Activated effector memory CD4-positive, alpha-beta T cell treated with Interleukin-2 at 50 U/mL for 16 hours (primary cell): ENCODE results near the gene LTBP1.
"Not testable (repeated sequence)": the region's sequence is repeated elsewhere in the genome, so short reads cannot be mapped to it uniquely, and the experiment has no call there.

Experiments used
- DNase-seq: peaks from one replicate; pipeline ENCODE4 v3.0.0-alpha.2; 2020

The LTBP1 gene

DNA sequence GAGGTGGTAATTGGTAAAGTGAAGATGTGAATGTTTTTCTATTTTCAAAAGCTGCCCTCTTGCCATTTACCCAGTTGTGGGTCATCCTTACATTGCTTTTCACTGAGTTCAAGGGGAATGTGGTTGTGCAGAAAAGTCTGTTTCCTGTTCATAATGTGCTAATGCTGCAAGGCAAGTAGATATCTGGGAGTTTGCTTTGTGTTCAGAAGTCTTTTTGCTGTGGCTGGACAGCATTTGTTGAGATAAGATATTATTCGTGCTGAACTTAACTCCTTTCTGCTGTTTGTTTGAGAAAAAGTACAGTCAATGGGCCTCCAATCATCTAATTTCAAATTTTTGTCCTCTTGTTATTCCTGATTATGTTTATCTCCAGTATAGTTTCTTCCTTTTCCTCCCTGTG lies 263.2 kb downstream of the LTBP1 start:
- DNase-seq: no peak

DNA sequence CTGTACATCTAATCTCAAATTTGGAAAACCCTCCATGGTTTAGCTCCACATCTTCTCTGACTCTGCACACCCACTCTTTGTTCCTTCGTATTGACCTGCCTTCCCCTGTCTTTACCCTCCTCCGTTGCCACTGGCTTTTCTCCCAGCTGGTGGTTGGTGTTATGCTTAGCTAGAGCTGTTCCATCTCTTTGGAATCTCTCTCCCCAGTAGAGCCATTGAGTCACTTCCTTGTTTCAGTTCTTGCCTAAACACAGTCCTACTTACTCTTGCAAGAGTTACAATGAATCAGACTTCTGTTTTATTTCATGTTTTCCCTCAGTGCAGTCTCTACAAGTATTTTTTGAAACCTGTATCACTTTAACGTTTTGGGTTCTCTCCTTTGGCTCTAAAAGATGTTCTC lies 263.9 kb downstream of the LTBP1 start:
- DNase-seq: no peak

DNA sequence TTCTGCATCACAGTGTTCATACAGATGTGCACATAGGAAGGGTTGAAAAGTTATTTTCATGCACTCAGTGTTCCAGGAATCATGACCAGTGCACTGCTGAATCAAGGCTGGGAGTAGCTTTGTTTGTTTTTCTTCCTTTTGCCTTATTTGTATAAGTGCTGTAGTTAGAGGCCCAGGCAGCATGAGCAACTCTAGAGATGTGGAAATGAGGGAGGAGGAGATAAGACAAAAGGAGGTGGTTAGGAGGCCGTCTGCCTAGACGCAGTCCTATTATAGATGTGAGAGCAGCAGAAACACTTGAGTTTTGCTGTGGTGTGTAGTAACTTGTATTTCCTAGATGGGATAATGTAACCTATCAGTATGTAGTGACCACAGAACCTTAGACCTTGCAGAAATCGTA lies 265.4 kb downstream of the LTBP1 start:
- no peak for DNase-seq

DNA sequence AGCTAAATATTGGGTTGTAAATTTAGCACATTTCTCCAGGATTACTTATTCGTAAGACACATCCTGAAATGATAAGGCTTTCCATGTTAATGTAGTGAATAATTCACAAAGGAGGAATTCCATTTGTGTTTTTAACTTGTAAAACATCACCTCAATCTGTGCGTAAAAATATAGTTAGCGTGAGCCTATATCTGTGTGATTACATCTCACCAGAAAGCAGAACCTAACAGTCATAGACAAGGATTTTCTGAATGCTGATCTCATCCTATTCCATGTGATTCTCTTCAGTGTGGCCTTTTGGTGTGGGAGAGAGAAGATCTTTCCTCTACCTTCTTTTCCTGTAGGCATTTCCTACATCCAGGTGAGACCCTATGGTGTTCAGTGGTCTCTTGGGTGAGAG lies 266.5 kb downstream of the LTBP1 start:
- DNase-seq: no peak

DNA sequence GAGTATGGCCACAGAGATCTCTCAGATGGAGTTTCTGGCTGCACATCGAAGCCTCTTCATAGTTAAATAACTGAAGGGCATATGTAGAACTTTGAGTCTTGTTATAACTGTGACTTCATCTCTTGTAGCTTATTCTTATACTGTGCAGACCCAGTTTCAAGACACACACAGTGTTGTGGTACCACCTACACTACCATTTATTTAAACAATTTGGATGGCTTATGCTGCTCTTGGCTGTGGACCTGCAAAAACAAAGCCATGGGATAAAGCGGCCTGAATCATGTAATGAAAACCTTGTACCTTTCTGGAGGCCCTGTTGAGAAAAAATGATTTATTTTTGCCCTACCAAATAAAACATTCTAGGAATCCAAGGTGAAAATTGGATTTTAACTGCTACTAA lies 266.9 kb downstream of the LTBP1 start:
- DNase-seq: no peak

DNA sequence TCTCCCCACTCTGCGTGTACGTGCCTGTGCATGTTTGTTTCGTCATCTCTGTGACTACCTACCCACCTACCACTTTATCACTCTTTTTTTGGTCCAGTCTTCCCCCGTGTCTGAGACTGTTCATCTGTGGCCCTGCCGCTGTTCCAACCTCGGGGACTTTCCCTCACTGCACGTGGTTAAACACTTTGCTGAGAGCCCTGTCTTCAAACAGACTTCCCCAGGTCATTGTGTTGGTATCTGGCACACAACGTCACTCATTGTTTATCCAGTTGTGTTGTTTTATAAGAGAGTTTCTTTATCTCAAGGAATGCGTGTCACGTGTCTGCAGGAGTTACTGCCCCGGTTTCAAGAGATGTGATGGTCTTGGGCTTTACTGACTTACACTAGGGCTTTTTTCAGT lies 267.7 kb downstream of the LTBP1 start:
- DNase-seq: no peak

DNA sequence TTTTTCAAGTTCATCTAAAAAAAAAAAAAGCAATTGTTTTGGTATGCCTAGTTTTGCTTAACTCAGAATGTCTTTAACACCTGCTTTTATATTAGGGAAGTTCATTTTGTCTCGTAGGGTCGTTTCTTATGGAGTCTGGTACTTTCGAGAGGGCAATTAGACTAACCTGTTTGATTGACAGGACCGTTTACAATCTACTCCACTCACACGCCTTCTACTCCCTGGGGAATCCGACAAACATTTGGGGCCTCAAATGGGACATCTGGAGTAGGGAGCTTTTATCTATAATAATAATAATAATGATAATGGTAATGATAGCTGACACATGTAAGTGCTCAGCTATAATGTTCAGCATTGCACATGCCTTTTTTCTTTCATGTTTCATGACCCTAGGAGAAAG lies 268.1 kb downstream of the LTBP1 start:
- no peak for DNase-seq

DNA sequence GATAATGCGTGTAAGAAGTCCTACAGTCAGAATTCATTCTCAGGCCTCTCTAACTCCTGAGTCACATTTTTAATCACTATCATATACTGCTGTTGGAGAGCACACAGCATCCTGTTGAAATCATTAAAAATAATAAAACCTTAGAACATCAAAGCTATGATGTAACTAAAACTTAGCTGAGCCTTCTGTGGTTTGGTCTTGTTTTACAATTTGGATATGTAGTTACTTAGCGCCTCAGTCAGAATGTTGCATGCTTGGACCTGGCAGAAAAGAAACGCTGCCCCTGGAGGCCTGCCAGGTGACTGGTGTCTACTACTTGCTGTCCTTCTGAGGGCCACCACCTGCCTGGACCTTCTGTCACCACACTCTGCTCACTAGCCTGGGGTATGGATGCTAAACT lies 268.5 kb downstream of the LTBP1 start:
- DNase-seq: no peak

DNA sequence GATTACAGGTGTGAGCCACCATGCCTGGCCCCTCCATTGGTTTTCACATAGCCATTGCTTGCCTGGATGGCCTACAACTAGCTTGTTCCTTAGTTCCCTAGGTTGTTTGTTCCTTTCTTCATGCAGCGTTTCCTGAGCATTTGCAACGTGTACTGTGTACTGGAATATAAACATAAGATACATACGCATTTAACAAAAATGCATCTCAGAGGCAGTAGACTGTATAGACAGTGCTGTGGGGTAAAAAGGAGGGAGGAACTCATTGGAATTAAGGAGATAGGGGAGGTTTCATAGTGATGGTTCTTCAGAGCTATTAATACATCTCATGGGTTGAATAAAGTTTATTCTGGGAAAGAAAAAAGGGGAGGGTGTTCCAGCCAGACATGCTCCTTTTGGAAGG lies 269.2 kb downstream of the LTBP1 start:
- no peak for DNase-seq

DNA sequence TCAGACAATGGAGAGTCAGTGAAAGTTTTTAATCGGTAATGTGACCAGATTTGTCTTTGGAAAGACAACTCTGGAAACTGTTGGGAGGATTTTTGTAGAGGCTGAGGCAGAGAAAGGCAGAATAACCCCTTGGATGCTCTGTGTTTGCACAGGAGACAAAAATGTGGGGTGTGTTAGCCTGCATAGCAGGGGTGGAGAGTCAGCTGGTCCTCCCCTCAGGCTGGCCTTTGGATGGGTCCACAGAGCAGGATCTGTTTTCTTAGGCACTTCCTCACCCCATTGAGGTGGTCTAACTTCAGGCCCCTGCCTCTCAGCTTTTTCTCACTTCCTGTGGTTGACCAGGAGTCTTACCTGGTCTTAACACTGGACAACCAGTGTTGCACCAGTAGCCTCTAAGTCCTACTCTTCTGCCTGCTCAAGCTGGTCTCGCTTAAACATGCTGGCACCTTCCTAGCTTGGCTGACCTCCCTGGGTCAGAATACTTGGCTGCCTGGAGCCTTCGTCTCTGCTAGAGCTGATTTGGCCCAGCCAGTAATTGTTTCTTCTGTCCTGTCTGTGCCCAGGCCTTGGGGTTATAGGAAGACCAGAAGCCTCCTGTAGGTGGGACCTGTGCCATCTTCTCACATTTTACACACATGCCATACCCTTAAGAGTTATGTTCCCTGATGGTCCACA lies 269.9 kb downstream of the LTBP1 start:
- no peak for DNase-seq

DNA sequence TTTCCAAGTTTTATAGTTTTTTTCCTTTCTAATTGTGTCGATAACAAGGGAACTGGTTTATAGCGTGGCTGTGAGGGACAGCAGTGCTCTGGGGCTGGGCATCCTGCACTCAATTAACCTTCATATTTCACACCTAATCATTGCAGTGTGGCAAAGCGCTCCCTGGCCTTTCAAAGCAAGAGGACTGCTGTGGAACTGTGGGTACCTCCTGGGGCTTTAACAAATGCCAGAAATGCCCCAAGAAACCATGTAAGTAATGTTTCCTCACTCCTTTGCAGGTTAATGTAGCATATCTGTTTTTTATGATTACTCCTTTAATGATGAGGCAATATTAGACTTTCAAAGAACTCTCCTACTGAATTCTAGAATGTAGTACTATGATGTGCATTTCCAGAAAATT lies 270.7 kb downstream of the LTBP1 start:
- DNase-seq: no peak

DNA sequence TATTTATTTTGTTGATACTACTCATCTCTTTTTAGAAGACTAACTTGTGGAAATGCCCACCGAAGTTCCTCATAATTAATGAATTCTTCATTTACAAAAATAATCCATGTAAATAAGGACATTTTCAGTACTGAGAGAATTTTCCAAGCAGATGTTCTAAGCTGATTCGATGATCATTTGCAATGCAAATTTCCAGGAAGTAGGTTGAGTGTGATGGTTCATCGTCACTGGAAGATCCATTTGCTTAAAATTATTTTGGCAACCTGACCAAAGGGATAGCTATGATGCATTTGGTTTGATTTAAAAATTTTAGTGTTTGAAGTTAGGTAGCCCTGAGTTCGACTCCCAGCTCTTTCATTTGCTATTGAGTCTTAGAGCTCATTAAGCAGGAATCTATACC lies 272.4 kb downstream of the LTBP1 start:
- no peak for DNase-seq

DNA sequence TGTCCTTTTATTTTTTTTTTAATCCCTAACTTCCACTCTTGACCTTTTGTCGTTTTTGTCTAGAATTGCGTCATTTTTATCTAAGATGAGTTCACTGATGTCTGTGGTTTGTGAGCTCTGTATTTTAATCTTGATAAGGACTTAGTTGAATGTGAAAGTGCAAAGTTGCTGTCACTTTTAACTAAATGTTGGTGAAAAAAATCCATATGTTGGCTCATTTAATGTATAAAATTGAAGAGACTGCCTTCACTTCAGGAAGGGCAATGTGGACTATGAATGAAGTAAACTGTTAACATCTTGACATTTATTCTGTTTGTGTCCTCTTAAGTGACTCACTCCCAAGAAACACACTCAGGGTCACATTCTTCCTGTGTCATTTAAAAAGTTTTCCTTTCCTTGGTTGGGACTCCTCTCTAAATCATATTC lies 273.1 kb downstream of the LTBP1 start:
- DNase-seq: no peak

DNA sequence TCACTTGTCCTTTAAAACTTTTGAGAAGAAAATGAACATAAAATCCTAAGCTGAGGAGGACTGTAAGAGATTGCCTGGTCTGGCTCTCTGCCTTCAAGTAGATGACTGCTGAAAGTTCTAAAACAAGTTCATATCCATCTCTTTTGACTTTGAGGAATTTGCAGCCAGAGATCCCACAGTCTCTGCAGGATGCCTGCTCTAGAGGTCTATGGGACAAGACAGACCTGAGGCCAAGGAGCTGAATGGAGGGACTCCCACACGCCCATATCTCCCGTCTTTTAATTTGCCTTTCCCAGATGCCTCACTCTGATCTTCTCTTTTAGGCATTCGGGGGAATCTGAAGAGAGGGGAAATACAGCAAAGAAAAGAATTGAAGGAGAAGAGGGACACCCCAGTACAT lies 273.8 kb downstream of the LTBP1 start:
- DNase-seq: no peak

DNA sequence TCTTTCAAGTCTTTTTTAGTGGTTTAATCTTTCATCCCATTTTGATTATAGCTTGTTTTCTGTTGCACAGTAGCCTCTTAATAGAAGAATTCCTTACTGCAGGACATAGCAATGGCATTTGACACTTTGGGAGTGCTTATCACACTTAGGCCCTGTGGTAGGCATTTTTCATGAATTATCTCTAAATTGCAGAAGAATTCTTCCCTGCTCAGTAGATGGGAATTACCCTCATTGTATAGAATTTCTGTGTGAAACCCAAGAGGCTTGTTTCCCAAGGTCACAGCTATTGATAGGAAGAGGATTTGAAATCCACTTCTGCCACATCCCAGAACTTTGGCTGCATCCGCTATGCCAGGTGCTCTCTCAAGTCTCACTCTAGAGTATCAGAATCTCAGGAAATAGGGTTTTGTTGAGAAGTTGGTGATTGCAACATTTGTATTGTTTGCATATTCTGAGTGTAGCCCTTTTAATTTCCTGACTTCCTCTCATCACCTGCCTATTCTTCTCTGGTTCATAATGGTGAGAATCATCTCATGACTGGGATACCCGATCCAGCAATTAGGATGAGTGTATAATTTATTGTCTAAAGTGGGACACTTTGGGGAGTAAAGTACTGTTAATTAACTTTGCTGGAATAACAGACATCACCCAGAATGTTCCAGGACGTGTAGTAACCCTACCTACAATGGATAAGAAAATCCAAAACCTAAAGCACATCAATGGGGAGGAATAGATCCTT lies 274.5 kb downstream of the LTBP1 start:
- no peak for DNase-seq

DNA sequence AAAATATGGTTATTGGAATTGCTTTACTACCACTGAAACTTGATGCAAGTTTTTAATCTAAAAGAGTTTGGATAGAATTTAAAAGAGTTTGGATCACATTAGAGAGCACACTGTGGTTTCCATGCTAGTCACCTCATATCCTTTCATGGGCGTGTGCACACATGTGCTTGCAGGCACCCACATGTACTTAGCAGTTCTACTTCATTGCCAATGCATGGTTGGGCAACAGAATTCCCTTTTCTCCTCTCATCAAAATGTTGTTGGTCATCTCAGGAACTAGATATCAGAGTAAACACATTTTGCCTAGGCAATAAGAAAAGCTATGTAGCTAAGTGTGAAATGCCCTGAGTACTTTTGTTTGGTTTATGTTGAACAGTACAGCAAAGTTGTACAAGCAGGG lies 275.6 kb downstream of the LTBP1 start:
- no peak for DNase-seq

DNA sequence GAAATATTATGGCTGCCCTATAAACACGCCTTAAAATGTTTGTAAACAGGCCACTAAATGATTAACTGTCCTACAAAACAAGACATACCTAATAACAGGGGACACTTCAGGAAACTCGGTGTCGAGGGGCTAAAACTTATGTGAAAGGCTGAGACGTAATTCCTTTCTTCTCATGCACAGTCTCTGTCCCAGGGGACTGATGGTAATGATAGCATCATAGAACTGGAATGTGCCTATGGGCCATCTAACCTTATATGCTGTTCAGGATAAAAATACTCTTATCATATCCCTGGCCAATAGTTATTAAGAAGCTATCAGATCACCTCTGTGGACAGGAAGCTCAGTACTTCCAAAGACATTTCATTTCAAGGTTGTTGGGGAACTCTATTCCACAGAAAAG lies 277.1 kb downstream of the LTBP1 start:
- DNase-seq: no peak

DNA sequence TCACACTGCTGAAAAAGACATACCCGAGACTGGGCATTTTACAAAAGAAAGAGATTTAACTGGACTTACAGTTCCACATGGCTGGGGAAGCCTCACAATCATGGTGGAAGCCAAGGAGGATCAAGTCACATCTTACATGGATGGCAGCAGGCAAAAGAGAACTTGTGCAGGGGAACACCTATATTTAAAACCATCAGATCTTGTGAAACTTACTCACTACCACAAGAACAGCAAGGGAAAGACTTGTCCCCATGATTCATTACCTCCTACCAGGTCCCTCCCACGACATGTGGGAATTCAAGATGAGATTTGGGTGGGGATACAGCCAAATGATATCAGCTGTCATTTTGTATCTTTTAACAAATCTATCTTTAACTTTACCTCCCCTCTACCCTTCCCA lies 278.6 kb downstream of the LTBP1 start:
- no peak for DNase-seq

DNA sequence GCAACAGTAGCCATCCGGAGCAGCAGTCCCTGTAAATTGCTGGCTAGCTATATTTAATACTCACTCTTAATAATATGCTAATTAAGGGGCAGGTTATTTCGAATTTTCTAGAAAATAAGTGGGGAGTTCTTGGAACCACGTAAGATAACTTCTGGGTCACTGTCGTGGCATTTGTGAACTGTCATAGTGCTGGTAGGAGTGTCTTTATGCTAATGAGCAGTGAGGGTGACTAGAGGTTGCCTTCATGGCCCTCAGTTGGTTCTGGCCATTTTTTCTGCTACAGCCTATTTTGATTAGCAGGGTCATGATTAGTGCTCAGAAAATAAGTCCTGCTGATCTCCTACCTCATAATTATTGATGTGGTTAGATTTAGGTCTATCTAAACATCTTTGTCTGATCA lies 279.8 kb downstream of the LTBP1 start:
- DNase-seq: no peak

DNA sequence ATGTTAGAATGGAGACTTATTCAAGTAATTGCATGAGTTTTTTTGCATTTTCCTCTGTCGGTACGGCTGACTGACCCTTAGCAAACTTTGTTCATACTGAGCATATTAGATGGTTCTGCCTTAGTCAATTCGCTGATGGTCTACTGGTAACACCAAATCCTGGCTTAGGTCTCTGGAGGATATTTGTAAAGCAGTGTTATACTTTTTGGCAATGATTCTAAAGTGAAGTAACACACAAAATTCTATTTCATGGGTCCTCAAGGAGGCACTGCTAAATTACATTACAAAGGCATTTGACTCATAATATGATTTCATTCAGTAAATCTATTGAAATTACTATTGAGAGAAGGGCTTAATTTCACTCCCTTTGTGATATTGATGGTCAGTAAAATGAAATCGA lies 282.9 kb downstream of the LTBP1 start:
- no peak for DNase-seq

DNA sequence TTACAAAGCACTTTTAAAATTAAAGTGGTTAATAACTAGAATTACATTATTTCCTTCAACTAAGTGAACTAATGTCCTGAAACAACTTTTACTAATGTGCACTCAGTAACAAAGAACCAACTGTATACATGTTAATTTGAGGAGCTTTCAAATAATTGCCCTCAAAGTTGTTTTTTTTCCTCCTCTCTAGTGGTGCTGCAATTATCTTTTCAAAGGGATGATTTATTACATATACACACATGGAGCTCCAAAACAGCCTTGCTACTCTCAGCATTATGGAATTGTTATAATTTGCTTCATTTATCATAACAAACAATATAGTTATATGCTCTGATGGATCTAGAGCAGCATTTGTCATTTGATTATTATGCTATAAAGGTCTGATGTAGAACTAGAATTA lies 283.4 kb downstream of the LTBP1 start:
- DNase-seq: no peak

DNA sequence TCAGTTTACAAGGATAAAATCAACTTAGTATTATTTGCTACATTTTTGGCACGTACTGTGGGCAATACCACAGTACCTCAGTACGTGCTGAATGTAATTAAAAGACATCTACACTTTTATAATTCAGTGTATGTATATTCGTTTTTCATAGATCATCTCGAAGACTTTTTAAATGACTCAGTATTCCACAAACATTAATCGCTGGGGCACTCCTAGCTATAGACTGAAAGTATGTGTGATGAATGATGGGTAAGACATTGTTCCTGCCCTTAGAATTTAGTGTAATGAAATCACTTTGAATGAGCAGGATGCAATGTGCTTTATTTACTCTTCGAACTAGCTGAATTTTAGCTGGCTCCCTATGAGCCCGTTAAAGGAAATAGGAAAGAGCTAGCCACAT lies 284.1 kb downstream of the LTBP1 start:
- DNase-seq: no peak

DNA sequence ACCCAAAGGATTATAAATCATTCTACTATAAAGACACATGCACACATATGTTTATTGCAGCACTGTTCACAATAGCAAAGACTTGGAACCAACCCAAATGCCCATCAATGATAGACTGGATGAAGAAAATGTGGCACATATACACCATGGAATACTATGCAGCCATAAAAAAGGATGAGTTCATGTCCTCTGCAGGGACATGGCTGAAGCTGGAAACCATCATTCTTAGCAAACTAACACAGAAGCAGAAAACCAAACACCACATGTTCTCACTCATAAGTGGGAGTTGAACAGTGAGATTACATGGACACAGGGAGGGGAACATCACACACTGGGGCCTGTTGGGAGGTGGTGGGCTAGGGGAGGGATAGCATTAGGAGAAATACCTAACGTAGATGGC lies 288.8 kb downstream of the LTBP1 start:
- not testable (repeated sequence) for DNase-seq

DNA sequence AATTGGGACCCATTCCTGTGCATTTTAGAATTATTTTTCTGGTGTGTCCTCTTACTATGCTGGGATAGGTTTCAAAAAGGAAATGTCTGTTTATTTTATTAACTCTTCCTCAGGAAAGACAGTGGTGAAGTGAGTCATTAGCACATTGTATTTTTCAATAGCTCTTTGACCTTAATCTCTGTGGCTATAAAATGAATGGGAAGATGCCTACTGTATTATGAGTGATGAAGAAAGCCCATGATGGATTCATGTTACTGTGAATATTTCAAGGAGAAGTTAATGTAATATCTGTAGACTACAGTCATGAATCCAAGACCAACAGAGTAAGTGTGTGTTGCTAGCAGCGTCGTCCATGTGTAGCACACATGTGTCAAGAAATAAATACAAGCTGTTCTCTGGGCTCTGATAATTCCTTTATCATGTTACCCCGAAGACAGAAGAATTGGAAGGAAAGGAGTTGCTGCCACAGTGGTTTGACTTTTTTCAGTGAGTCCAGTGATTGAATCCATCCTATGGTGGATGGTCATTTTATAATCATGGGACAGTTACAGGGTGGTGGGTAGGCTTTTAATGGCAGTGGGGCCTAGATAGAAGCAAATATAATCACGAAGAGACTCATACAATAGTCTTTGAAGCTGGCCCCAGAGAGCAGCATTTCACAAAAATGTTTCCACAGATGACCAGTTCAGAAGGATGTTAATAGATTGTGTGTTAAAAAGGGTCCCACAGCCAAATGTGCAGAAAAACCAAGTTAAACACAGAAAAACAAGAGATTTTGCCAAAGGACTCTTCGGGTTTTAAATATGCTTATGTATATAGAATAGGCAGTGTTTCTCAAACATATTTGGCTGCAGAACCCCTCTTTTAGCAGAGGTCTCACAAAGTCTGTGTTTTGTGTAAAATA lies 290.0 kb downstream of the LTBP1 start:
- no peak for DNase-seq
